DOHH2 (cell line): ENCODE measurements around the gene RIPK4.

Experiments used
- EZH2phosphoT487 ChIP-seq: fragments of 200-600 bp; sonication (generic); IDR thresholded peaks from 2 replicates; pipeline ENCODE4 v1.6.1; 2017; ENCODE audit warnings: borderline replicate concordance, mild to moderate bottlenecking, antibody characterized with exemption, low read length, moderate library complexity, mixed read lengths
- TF ChIP-seq, protein P1 (sequence below): fragments of 200-600 bp; sonication (generic); IDR thresholded peaks from one replicate; pipeline ENCODE4 v1.5.1; 2014; ENCODE audit warnings: antibody characterized with exemption, mild to moderate bottlenecking, low read depth, low read length; ENCODE audit not compliant: poor library complexity, severe bottlenecking

DNA sequence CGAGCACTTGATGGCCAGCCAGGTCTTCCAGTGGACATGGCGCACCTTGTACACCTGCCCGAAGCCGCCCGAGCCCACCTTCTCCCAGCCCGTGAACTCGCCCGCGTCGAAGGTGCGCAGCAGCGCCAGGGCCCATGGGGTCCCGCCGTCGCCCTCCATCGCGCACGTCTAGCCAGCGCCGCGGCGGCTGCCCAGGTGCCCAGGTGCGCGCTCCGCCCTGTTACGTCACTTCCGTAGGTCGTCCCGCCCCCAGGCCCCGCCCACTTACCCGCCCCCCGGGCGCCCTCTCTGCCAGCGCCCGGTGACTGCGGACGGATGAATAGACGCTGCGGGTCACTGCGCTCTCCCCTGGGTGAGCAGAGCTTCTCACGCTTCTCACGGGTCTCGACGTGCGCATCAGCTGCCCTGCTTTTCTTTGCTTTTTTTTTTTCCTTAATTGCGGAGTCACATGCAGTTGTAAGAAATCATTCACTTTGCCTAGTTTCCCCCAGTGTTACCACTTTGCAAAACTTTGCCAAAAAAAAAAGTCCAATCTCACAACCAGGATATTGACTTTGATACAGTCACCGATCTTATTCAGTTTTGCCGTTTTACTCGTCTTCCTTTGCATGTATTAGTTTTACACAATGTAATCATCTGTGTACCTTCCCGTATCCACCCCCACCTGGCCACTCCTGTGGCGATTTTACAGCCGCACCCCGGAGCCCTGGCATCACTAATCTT, at the start of gene RIPK4:
- TF ChIP-seq, protein P1, sequence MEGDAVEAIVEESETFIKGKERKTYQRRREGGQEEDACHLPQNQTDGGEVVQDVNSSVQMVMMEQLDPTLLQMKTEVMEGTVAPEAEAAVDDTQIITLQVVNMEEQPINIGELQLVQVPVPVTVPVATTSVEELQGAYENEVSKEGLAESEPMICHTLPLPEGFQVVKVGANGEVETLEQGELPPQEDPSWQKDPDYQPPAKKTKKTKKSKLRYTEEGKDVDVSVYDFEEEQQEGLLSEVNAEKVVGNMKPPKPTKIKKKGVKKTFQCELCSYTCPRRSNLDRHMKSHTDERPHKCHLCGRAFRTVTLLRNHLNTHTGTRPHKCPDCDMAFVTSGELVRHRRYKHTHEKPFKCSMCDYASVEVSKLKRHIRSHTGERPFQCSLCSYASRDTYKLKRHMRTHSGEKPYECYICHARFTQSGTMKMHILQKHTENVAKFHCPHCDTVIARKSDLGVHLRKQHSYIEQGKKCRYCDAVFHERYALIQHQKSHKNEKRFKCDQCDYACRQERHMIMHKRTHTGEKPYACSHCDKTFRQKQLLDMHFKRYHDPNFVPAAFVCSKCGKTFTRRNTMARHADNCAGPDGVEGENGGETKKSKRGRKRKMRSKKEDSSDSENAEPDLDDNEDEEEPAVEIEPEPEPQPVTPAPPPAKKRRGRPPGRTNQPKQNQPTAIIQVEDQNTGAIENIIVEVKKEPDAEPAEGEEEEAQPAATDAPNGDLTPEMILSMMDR: no peak
- no peak for TF ChIP-seq EZH2phosphoT487
